H1 (cell line): Measurements from ENCODE around the gene MPIG6B.

Experiments used
- BCL11A ChIP-seq, 2 experiments: IDR thresholded peaks; one replicate each; pipeline ENCODE4 v1.6.1; 2011; ENCODE audit warnings: low read depth in 2 of 2, low read length in 2 of 2, mild to moderate bottlenecking in 2 of 2
- CBX5 ChIP-seq: fragments of 300-800, 300-1000 bp; sonication (generic); IDR thresholded peaks from 2 replicates; pipeline ENCODE4 v1.7.1; 2016; ENCODE audit warnings: antibody characterized with exemption, low read length, low read depth
- CEBPB ChIP-seq: IDR thresholded peaks from 2 replicates; pipeline ENCODE4 v1.6.1; 2012; ENCODE audit warnings: low read depth, low read length
- CREB1 ChIP-seq: IDR thresholded peaks from 2 replicates; pipeline ENCODE4 v1.6.1; 2012; ENCODE audit warnings: inconsistent platforms
- CTCF ChIP-seq, 3 experiments: IDR thresholded peaks; 1 replicate in 2 of 3; 2 replicates in 1 of 3; pipeline versions ENCODE4 v1.5.1 to v1.6.1; 2011; ENCODE audit warnings: low read length in 3 of 3, mild to moderate bottlenecking in 3 of 3, inconsistent platforms in 2 of 3, low read depth in 1 of 3, moderate library complexity in 1 of 3; ENCODE audit not compliant: insufficient read depth in 1 of 3; ENCODE audit errors: control extremely low read depth in 1 of 3
- EP300 ChIP-seq, 2 experiments: IDR thresholded peaks; 1 replicate in 1 of 2; 2 replicates in 1 of 2; pipeline ENCODE4 v1.6.1; 2011 to 2012; ENCODE audit warnings: low read depth in 2 of 2, low read length in 2 of 2, mild to moderate bottlenecking in 2 of 2, borderline replicate concordance in 1 of 2, inconsistent platforms in 1 of 2, moderate library complexity in 1 of 2
- EZH2 ChIP-seq: fragments of 200-600 bp; sonication (generic); IDR thresholded peaks from 2 replicates; pipeline ENCODE4 v1.7.1; 2012; ENCODE audit warnings: low read depth, mild to moderate bottlenecking, moderate library complexity, low read length, inconsistent platforms; ENCODE audit not compliant: severe bottlenecking
- NRF1 ChIP-seq: IDR thresholded peaks from 2 replicates; pipeline ENCODE4 v1.6.1; 2011; ENCODE audit warnings: mild to moderate bottlenecking, low read depth, low read length, improper control_type of control experiment
- POLR2A ChIP-seq, 2 experiments: IDR thresholded peaks; 1 replicate in 1 of 2; 2 replicates in 1 of 2; pipeline ENCODE4 v1.6.1; 2011; ENCODE audit warnings: low read depth in 2 of 2, low read length in 2 of 2, mild to moderate bottlenecking in 2 of 2; ENCODE audit errors: control extremely low read depth in 1 of 2
- RAD21 ChIP-seq, 2 experiments: IDR thresholded peaks in 1 of 2; conservative IDR thresholded peaks in 1 of 2; 2 replicates each; pipeline ENCODE4 v1.6.1; 2011; ENCODE audit warnings: low read depth in 2 of 2, low read length in 2 of 2, improper control_type of control experiment in 1 of 2, inconsistent platforms in 1 of 2, mild to moderate bottlenecking in 1 of 2, moderate library complexity in 1 of 2
- SIN3A ChIP-seq, 2 experiments: IDR thresholded peaks in 1 of 2; conservative IDR thresholded peaks in 1 of 2; 2 replicates each; pipeline ENCODE4 v1.6.1; 2011 to 2012; ENCODE audit warnings: low read length in 2 of 2, improper control_type of control experiment in 1 of 2, low read depth in 1 of 2, mild to moderate bottlenecking in 1 of 2
- TBP ChIP-seq: IDR thresholded peaks from 2 replicates; pipeline ENCODE4 v1.6.1; 2011; ENCODE audit warnings: low read depth, low read length, improper control_type of control experiment
- ZNF274 ChIP-seq: IDR thresholded peaks from 2 replicates; pipeline ENCODE4 v1.7.0; 2012; ENCODE audit warnings: low read length, borderline replicate concordance; ENCODE audit errors: extremely low read depth

- no peak for TF ChIP-seq CTCF (IDR thresholded peaks at IDR 0.05; ENCODE audit: control extremely low read depth in 1 of 3, insufficient read depth in 1 of 3, low read depth in 1 of 3, low read length in 3 of 3)
- TF ChIP-seq EP300 (IDR thresholded peaks at IDR 0.05; ENCODE audit: borderline replicate concordance in 1 of 2, low read depth in 2 of 2, low read length in 2 of 2) = no peak
- no peak for TF ChIP-seq NRF1
- TF ChIP-seq CREB1 = no peak
- no peak for TF ChIP-seq BCL11A (IDR thresholded peaks at IDR 0.05; ENCODE audit: low read depth in 2 of 2, low read length in 2 of 2)
- no peak for TF ChIP-seq EZH2
- TF ChIP-seq POLR2A (IDR thresholded peaks at IDR 0.05; ENCODE audit: control extremely low read depth in 1 of 2, low read depth in 2 of 2, low read length in 2 of 2) = no peak
- no peak for TF ChIP-seq ZNF274
- TF ChIP-seq RAD21 (IDR thresholded peaks at IDR 0.05 in 1 of 2, conservative IDR thresholded peaks at IDR 0.05 in 1 of 2; ENCODE audit: low read depth in 2 of 2, low read length in 2 of 2) = no peak
- no peak for TF ChIP-seq TBP
- TF ChIP-seq SIN3A (conservative IDR thresholded peaks at IDR 0.05 in 1 of 2, IDR thresholded peaks at IDR 0.05 in 1 of 2; ENCODE audit: low read depth in 1 of 2, low read length in 2 of 2) = no peak
- no peak for TF ChIP-seq CEBPB
- no peak for TF ChIP-seq CBX5
These were observed 2.9 kb upstream of the MPIG6B start for GRCh38 chr6:31720196-31720770.
